ENCODE results near the gene PPFIBP1. TPM values are rescaled to one million over a fixed set of nuclear protein-coding genes. Genes with fewer than 3 reads are reported as not detected.

PPFIBP1 gene
- total RNA-seq, 5 donors from 2014 or later (not counting 1 experiment from before 2014, with no cell fraction given), result 4.1 to 6.1 (median 5.8) TPM

DNA sequence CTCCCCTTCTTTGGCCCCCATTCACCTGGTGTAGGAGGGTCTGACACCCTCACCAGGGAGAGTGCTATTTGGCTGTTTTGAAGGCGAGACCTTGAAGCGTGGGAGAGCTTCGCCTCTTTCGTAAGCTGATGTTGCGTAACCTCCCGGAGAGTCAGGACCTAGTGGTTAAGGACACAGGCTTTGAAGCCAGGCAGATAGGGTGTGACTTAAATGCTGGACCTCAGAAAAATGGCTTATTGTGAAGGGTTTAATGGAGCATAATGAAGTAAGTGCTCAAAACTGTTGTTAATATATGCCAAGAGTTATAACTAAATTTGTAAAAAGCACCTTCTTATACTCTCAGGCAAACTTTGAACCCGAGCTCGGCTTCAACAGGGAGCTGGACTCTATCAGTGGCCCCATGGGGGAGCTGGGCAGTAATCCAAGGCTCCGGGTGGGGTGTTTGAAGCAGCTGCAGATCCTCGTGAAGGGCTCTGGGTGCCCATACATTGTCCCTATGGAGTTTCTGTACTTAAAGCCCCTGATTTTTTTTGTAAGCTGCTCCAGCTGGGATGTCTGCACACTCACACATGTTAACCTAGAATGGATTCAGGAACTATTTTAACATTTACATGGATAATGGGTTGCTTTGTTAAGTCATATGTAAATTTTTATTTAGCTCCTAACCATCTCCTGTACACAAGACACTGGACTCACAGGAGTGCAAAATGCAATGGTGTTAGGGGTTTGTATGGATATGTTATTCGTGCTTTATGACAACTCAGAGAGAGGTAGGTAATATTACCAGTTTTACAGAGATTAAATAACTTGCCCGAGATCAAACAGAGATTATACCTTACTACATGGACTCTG lies 26.0 kb downstream of the PPFIBP1 start:
- Histone ChIP-seq H3K9me3 (no peaks in the 10 kb centered on the region), H3K27ac (ENCODE audit: low read length) (no peak overlapping the region), H3K27me3 (replicated peaks in 1 of 2; ENCODE audit: control insufficient read depth in 2 of 2, extremely low read depth in 1 of 2, insufficient read depth in 2 of 2, low read length in 1 of 2) (peaks cover 0 to 8% of the 10 kb centered on the region in 2 experiments), H3K4me3 (ENCODE audit: control insufficient read depth in 1 of 2, extremely low read depth in 1 of 2, low read length in 1 of 2) (no peak overlapping the region), H3K36me3 (ENCODE audit: control insufficient read depth in 2 of 2, extremely low read depth in 1 of 2, insufficient read depth in 1 of 2, low read length in 1 of 2) (no peaks in the 10 kb centered on the region), H3K4me1 (ENCODE audit: control insufficient read depth in 1 of 2, extremely low read depth in 1 of 2, insufficient read depth in 2 of 2, low read length in 2 of 2) (no peaks in the 10 kb centered on the region)
- no peak overlapping the region for H3K4me3 Mint-ChIP-seq
- ATAC-seq (replicated peaks in 1 of 4) (no peak), DNase-seq (peak in 1 of 35 experiments; percentile 10)
- no peaks in the 10 kb centered on the region for H3K36me3 Mint-ChIP-seq
- 62% methylated on average over 7 of the region's 12 CpGs for WGBS (ENCODE audit: insufficient coverage)
- CTCF ChIA-PET, result no interaction called here
- peaks cover 0 to 6% (median 3%) of the 10 kb centered on the region in 3 donors for H3K4me1 Mint-ChIP-seq
- no peaks in the 10 kb centered on the region for H3K9me3 Mint-ChIP-seq
- POLR2A ChIA-PET, result no interaction called here
- no peak overlapping the region for H3K27ac Mint-ChIP-seq
- H3K27me3 Mint-ChIP-seq, result peaks cover 0 to 2% of the 10 kb centered on the region in 2 donors

GRCh38 chr12:27550653-27550975 lies 26.6 kb downstream of the PPFIBP1 start:
- H3K36me3 Mint-ChIP-seq, result no peaks in the 10 kb centered on the region
- Histone ChIP-seq H3K27me3 (replicated peaks in 1 of 2; ENCODE audit: control insufficient read depth in 2 of 2, extremely low read depth in 1 of 2, insufficient read depth in 2 of 2, low read length in 1 of 2) (peaks cover 0 to 8% of the 10 kb centered on the region in 2 experiments), H3K4me1 (ENCODE audit: control insufficient read depth in 1 of 2, extremely low read depth in 1 of 2, insufficient read depth in 2 of 2, low read length in 2 of 2) (no peaks in the 10 kb centered on the region), H3K36me3 (ENCODE audit: control insufficient read depth in 2 of 2, extremely low read depth in 1 of 2, insufficient read depth in 1 of 2, low read length in 1 of 2) (no peaks in the 10 kb centered on the region), H3K4me3 (ENCODE audit: control insufficient read depth in 1 of 2, extremely low read depth in 1 of 2, low read length in 1 of 2) (no peak overlapping the region), H3K27ac (ENCODE audit: low read length) (no peak overlapping the region), H3K9me3 (no peaks in the 10 kb centered on the region)
- peaks cover 0 to 2% of the 10 kb centered on the region in 2 donors for H3K27me3 Mint-ChIP-seq
- no peak overlapping the region for H3K27ac Mint-ChIP-seq
- ChIA-PET POLR2A (no interaction called here), CTCF (no interaction called here)
- DNase-seq, result no peak
- peaks cover under 1 to 7% (median 6%) of the 10 kb centered on the region in 3 donors for H3K4me1 Mint-ChIP-seq
- no peak for ATAC-seq (replicated peaks in 1 of 4)
- WGBS (ENCODE audit: insufficient coverage), result no CpG with 5 or more reads among the region's 4 CpGs
- H3K9me3 Mint-ChIP-seq, result no peaks in the 10 kb centered on the region
- H3K4me3 Mint-ChIP-seq, result no peak overlapping the region

- Histone ChIP-seq H3K4me1 (ENCODE audit: control insufficient read depth in 1 of 2, extremely low read depth in 1 of 2, insufficient read depth in 2 of 2, low read length in 2 of 2) (peaks cover 0 to 4% of the 10 kb centered on the region in 2 experiments), H3K36me3 (ENCODE audit: control insufficient read depth in 2 of 2, extremely low read depth in 1 of 2, insufficient read depth in 1 of 2, low read length in 1 of 2) (no peaks in the 10 kb centered on the region), H3K27ac (ENCODE audit: low read length) (no peak overlapping the region), H3K27me3 (replicated peaks in 1 of 2; ENCODE audit: control insufficient read depth in 2 of 2, extremely low read depth in 1 of 2, insufficient read depth in 2 of 2, low read length in 1 of 2) (peaks cover 0 to 8% of the 10 kb centered on the region in 2 experiments), H3K9me3 (no peaks in the 10 kb centered on the region), H3K4me3 (ENCODE audit: control insufficient read depth in 1 of 2, extremely low read depth in 1 of 2, low read length in 1 of 2) (no peak overlapping the region)
- DNase-seq, result no peak
- H3K27me3 Mint-ChIP-seq, result peaks cover 0 to 2% of the 10 kb centered on the region in 2 donors
- ChIA-PET POLR2A (no interaction called here), CTCF (no interaction called here)
- no peaks in the 10 kb centered on the region for H3K36me3 Mint-ChIP-seq
- H3K4me3 Mint-ChIP-seq, result no peak overlapping the region
- H3K4me1 Mint-ChIP-seq, result peaks cover 7 to 12% (median 12%) of the 10 kb centered on the region in 3 donors
- WGBS (ENCODE audit: insufficient coverage), result 100% methylated on average over 1 of the region's 9 CpGs
- ATAC-seq (replicated peaks in 1 of 4), result no peak
- H3K27ac Mint-ChIP-seq, result no peak overlapping the region
- no peaks in the 10 kb centered on the region for H3K9me3 Mint-ChIP-seq
Observed at GRCh38 chr12:27551172-27551840, 27.3 kb downstream of the PPFIBP1 start.

DNA sequence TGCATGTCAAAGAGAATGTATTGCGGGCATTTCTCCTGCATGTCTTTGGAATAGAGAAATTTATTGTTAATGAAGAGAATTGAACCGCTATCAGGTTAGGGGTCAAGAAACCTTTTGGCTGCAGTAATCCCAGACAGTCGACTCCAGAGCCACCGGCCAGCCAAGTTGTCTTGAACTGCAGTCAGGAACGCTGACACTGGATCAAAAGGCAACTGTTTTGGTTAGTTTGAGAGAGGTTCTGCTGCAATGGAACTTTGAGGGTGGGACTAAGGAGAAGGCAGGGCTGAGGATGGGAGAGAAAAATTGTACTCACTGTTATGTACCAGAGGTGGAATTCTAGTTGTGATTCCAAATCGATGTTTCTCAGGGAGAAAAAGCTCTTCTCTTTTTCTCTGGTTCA lies 28.2 kb downstream of the PPFIBP1 start:
- H3K27me3 Mint-ChIP-seq, result peaks cover 0 to 2% of the 10 kb centered on the region in 2 donors
- Histone ChIP-seq H3K4me3 (ENCODE audit: control insufficient read depth in 1 of 2, extremely low read depth in 1 of 2, low read length in 1 of 2) (no peak overlapping the region), H3K27me3 (replicated peaks in 1 of 2; ENCODE audit: control insufficient read depth in 2 of 2, extremely low read depth in 1 of 2, insufficient read depth in 2 of 2, low read length in 1 of 2) (peaks cover 0 to 8% of the 10 kb centered on the region in 2 experiments), H3K4me1 (ENCODE audit: control insufficient read depth in 1 of 2, extremely low read depth in 1 of 2, insufficient read depth in 2 of 2, low read length in 2 of 2) (peaks cover 0 to 4% of the 10 kb centered on the region in 2 experiments), H3K27ac (ENCODE audit: low read length) (no peak overlapping the region), H3K9me3 (no peaks in the 10 kb centered on the region), H3K36me3 (ENCODE audit: control insufficient read depth in 2 of 2, extremely low read depth in 1 of 2, insufficient read depth in 1 of 2, low read length in 1 of 2) (no peaks in the 10 kb centered on the region)
- H3K4me1 Mint-ChIP-seq, result peaks cover 10 to 14% (median 13%) of the 10 kb centered on the region in 3 donors
- H3K9me3 Mint-ChIP-seq, result no peaks in the 10 kb centered on the region
- ATAC-seq (replicated peaks in 1 of 4), result no peak
- 97% methylated on average over 5 of the region's 6 CpGs for WGBS (ENCODE audit: insufficient coverage)
- no peak for DNase-seq
- ChIA-PET CTCF (no interaction called here), POLR2A (no interaction called here)
- no peaks in the 10 kb centered on the region for H3K36me3 Mint-ChIP-seq
- no peak overlapping the region for H3K27ac Mint-ChIP-seq
- no peak overlapping the region for H3K4me3 Mint-ChIP-seq

DNA sequence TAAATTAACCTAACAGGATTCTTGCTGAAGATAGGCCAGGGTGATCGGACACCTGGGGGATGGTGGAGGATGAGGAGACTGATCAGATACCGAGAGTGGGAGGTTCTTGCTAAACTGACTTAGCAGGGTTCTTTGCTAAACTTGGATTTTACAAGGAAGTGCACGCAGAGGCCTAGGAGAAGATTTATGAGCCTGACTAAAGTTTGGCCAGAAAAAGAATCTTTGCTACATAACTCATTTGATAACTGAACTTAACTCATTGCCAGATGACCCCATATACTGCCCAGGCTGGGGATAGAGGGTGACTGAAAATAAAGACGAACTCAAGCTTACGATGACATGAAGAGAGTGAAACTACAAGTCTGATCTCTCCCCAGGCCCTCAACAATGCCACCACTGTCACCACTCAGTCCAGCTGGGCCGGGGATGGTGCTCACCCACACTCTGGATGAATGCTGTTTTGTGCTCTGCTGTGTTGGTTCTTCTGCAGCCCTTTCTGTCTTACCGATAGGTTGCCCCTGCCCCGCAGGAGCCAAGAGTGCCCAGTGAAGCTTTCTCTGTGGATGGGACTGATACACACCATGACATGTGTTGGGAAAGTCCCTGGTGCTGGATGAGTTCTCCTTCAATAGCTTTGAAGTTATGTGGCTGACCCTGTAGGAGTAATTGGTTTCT lies 29.0 kb downstream of the PPFIBP1 start:
- Histone ChIP-seq H3K27me3 (replicated peaks in 1 of 2; ENCODE audit: control insufficient read depth in 2 of 2, extremely low read depth in 1 of 2, insufficient read depth in 2 of 2, low read length in 1 of 2) (peaks cover 0 to 4% of the 10 kb centered on the region in 2 experiments), H3K9me3 (no peaks in the 10 kb centered on the region), H3K27ac (ENCODE audit: low read length) (no peak overlapping the region), H3K4me3 (ENCODE audit: control insufficient read depth in 1 of 2, extremely low read depth in 1 of 2, low read length in 1 of 2) (no peak overlapping the region), H3K36me3 (ENCODE audit: control insufficient read depth in 2 of 2, extremely low read depth in 1 of 2, insufficient read depth in 1 of 2, low read length in 1 of 2) (no peaks in the 10 kb centered on the region), H3K4me1 (ENCODE audit: control insufficient read depth in 1 of 2, extremely low read depth in 1 of 2, insufficient read depth in 2 of 2, low read length in 2 of 2) (peaks cover 0 to 6% of the 10 kb centered on the region in 2 experiments)
- no peak overlapping the region for H3K27ac Mint-ChIP-seq
- WGBS (ENCODE audit: insufficient coverage), result 96% methylated on average over 3 of the region's 8 CpGs
- H3K4me3 Mint-ChIP-seq, result no peak overlapping the region
- H3K27me3 Mint-ChIP-seq, result peaks cover 0 to 1% of the 10 kb centered on the region in 2 donors
- no peaks in the 10 kb centered on the region for H3K9me3 Mint-ChIP-seq
- H3K36me3 Mint-ChIP-seq, result no peaks in the 10 kb centered on the region
- CTCF ChIA-PET, result interaction anchor here in 1 of 2 donors (0.6 kb wide), 1 partner anchor 209 kb away, joined by 3 read pairs; no protein-coding TSS in a partner anchor
- ATAC-seq (replicated peaks in 1 of 4) (no peak), DNase-seq (no peak)
- POLR2A ChIA-PET, result no interaction called here
- H3K4me1 Mint-ChIP-seq, result peaks cover 10 to 14% (median 13%) of the 10 kb centered on the region in 3 donors

DNA sequence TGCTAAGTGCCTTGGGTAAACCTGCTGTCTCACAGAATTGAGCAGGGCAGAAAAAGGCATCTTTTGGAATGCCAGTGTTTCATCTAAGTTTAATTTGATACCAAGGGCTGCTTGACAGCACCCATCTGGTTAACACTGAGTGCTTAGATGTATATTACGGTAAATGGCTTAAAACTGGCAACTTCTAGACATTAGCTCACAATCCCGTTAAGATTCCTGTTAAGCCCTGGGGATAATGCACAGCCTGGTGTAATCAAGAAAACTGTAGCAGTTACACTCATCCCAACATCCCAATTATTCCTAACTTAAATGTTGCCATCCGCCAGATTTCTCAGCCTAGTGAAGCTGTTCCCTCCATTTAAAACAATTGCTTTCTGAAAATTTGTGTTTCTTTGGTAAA lies 29.9 kb downstream of the PPFIBP1 start:
- Mint-ChIP-seq H3K4me1 (peaks cover 10 to 14% (median 13%) of the 10 kb centered on the region in 3 donors), H3K4me3 (no peak overlapping the region), H3K27me3 (no peaks in the 10 kb centered on the region), H3K27ac (no peak overlapping the region), H3K36me3 (no peaks in the 10 kb centered on the region), H3K9me3 (no peaks in the 10 kb centered on the region)
- H3K4me1 ChIP-seq (ENCODE audit: control insufficient read depth in 1 of 2, extremely low read depth in 1 of 2, insufficient read depth in 2 of 2, low read length in 2 of 2), result peaks cover 0 to 6% of the 10 kb centered on the region in 2 experiments
- 93% methylated on average over 2 of the region's 3 CpGs for WGBS (ENCODE audit: insufficient coverage)
- DNase-seq (no peak), ATAC-seq (replicated peaks in 1 of 4) (no peak)
- POLR2A ChIA-PET, result no interaction called here
- H3K27me3 ChIP-seq (replicated peaks in 1 of 2; ENCODE audit: control insufficient read depth in 2 of 2, extremely low read depth in 1 of 2, insufficient read depth in 2 of 2, low read length in 1 of 2), result peaks cover 0 to 4% of the 10 kb centered on the region in 2 experiments
- no peaks in the 10 kb centered on the region for H3K36me3 ChIP-seq (ENCODE audit: control insufficient read depth in 2 of 2, extremely low read depth in 1 of 2, insufficient read depth in 1 of 2, low read length in 1 of 2)
- no peaks in the 10 kb centered on the region for H3K9me3 ChIP-seq
- no peak overlapping the region for H3K4me3 ChIP-seq (ENCODE audit: control insufficient read depth in 1 of 2, extremely low read depth in 1 of 2, low read length in 1 of 2)
- H3K27ac ChIP-seq (ENCODE audit: low read length), result no peak overlapping the region
- CTCF ChIA-PET, result no interaction called here
